GM19193 (cell line): Measurements from ENCODE around the gene MGAT4A.

Source experiments
- POLR2A ChIP-seq: IDR thresholded peaks from 4 replicates; pipeline ENCODE4 v1.6.1; 2011; ENCODE audit not compliant: insufficient read depth, insufficient read length; ENCODE audit errors: extremely low read depth

MGAT4A gene

DNA sequence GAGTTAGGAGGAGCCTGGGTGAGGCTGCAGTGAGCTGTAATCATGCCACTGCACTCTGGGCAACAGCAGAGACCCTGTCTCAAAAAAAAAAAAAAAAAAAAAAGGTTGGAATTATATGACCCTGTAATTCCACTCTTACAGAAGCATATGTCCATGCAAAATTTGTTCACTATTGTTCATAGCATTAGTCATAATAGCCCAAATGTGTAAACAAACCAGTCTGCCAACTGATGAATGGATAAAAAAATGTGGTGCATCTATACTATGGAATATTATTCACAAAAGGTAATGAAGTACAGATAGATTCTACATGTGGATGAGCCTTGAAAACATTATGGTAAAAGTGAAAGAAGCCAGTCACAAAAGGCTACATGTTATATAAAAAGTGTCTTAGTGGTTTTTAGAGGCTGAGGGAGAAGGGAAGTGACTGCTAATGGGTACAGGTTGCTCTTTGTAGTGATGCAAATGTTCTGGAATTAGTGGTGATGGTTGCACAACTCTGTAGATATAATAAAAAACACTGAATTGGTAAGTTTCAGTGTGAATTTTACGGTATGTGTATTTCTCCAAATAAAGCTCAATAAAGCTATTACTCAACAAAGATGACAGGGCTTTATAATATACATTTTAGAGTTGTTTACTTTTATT, 132.0 kb downstream of the MGAT4A start:
- no peak for TF ChIP-seq POLR2A

DNA sequence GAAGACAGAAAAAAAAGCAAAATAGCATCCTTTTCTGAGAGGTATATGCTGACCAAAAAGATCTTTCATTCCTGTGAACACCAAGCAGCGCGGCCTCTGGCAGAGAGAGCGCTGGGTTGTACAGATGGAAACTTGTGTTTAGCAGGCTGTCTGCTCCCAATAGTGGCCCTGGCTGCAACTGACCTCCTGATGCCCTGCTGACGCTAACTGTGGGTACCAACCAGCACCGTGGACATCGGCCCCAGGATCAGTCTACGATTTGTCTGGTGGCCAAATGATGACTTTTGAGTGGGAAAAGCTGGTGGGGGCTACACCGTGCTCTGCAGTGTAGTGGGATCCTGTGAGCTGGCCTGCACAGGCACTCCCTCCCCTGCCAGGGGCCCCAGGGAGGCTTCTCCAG, 138.4 kb downstream of the MGAT4A start:
- no peak for TF ChIP-seq POLR2A

DNA sequence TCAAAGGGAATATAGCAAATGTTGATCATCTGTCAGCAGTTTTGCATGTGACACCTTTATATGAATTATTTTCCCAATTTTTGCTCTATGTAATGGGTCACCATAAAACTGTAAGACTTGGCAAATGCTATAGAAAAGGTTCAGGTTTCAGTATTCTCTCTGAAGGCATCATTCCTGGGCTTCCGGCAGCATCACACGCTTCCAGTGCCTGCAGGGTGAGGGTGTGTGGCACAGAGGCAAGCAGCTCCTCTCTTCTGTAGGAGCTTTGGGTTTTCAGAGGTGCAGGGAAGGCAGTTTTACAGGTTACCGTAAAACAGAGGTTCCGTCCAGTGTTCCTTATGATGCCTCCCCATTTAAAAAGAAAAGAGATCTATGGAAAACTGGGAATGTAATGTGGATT, 141.4 kb downstream of the MGAT4A start:
- TF ChIP-seq POLR2A, result no peak

DNA sequence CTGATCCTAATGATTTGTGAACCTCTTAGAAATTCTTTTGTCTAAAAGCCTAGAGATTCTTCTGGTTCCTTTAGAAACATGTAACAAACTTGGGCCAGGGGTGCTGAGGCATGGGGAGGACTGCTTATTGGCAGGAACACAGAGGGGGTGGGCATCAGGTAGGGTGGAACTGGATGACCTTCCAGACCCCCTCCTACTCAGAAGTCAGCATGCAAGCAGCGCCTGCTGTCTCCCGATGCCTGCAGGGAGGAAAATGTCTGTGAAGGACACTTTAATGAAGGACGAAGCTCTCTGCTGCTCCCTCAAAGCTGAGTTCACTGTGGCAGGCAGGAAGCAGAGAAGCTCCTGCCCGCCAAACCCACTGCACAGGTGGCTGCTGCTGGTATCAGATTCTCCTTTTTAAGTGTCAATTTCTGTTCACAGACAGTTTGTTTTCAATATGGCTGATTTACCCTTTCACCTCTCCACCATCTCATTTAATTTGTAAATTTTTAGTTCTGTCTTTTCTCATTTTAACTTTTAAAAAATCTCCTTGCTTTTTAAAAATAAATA, 142.0 kb downstream of the MGAT4A start:
- no peak for TF ChIP-seq POLR2A

DNA sequence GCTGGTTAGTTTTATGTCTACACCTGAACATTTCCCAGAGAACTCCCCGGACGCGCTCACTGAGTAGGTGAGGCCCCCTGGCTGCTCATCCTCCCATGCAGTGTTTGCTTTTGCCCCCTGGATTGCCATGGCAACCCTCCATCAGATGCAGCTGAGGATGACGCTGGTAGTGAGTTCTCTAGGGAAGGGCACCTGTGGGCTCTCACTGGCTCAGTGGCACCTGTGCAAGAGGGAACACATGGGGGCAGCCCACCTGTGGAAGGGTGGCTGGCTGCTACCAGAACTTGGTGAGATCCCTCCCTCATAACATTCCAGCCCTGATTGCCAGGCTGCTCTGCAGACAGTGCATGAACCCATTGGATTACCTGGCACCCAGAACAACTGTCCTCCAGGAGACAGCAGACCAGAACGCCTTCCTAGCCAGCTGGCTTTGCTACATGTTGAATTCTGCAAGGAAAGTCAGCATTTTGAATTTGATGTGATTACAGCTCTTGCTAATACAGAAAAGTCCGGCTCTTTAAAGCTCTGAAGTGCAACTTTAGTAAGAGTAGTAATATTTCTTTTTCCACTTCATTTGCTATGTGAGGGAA, 144.3 kb downstream of the MGAT4A start:
- no peak for TF ChIP-seq POLR2A

DNA sequence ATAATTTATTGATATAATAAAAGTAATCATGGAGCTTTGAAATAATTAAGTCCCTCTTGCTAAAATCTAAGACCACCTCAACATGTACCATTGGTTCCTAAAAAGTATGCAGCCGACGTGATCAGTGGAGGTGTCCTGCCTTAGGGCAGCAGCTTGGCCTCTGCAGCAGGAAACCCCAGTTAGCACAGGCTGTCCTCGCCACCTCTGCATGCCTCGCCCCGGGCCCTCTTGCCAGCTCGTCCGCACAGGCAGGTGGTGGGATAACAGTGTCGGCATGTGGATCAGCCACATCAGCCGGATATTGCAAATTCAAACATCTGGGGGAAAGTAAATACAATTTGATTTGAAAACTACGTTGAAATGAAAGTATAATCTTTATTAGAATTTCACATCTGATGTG, 145.5 kb downstream of the MGAT4A start:
- no peak for TF ChIP-seq POLR2A

DNA sequence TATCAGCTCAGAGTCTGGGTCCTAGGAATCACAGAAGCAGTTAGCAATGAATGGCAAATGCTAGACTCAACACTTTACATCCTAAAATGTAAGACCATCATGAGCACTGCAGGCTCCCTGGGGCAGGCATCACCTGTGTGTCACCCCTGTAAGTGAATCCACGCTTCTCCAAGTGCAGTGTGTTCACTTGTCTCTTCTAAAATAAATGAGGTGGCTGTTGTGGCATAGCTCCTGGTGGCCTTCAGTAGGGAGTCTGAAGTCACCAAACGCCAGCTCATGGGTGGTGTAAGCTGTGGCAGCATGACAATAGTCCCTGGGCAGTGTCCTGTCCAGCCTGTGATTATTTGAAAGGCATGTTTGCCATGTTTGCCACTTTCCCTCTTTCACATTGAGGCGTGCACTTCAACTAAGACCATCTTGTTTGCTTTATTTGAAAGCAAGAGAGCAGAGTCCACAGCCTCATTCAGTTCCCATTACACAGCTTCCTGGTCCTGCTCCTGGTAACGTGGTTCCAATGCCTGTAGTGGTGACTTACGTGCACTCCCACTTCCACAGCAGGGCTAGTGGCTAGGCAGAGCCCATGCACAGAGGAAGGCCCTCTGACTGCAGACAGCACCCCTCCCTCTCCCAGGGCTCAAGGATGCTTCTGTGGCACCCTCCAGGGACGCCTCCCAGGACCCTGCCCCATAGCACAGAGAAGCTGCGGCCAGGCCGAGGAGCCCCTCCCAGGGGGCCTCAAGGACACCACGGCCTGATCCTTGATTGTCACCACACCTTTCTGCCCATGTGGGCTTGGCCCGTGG, 146.9 kb downstream of the MGAT4A start:
- TF ChIP-seq POLR2A, result no peak

DNA sequence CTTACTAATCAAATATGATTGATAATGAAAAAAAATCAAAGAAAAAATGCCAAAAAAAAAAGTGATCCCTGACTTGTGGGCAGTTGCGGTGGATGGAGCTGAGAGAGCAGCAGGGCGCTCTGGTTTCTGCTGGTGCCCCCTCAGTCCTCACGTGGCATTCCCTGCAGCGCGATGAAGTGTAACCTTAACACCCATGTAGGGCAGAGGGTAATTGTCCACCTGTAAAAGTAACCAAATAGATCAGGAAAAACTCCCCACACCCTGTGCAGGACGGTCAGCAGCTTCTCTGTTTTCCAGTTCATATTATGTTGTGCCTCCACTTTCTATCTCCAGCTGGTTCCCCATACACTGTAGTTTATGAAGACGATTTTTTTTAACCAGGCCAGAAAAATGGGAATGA, 147.7 kb downstream of the MGAT4A start:
- no peak for TF ChIP-seq POLR2A

DNA sequence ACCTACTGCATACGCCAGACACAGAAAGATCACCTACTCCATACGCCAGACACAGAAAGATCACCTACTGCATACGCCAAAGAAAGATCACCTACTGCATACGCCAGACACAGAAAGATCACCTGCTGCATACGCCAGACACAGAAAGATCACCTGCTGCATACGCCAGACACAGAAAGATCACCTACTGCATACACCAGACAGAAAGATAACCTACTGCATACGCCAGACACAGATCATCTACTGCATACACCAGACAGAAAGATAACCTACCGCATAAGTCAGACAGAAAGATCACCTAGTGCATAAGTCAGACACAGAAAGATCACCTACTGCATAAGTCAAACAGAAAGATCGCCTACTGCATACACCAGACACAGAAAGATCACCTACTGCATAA, 148.4 kb downstream of the MGAT4A start:
- TF ChIP-seq POLR2A, result no peak

DNA sequence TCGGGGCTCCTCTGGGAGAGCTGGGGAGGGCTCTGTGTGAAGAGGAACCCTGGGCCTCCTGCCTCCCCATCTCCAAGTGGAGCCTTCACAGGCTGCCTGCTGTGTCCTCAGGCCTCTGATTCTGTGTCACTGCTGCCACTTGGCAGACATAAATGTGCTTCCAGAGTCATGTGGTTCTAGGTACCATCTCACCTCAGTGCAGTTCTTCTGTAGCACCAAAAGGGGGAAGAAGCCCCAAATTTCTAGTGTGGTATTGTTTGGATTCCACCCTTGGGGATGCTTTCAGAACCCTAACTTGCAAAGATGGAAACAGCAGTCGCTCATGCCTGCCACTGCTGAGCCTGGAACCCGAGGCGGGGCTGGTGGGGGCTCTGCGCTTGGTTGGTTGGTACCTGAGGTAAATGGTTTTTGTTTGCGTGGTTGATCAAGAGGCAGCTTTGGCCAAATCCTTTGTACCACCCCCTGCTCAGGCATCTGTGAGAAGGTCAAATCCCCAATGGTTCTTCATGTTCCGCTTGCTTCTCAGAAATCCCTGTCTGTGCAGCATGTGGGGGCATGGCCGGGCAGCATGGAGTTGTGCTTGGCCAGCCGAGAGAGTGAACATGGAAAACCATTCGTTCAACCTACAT, 150.2 kb downstream of the MGAT4A start:
- no peak for TF ChIP-seq POLR2A

DNA sequence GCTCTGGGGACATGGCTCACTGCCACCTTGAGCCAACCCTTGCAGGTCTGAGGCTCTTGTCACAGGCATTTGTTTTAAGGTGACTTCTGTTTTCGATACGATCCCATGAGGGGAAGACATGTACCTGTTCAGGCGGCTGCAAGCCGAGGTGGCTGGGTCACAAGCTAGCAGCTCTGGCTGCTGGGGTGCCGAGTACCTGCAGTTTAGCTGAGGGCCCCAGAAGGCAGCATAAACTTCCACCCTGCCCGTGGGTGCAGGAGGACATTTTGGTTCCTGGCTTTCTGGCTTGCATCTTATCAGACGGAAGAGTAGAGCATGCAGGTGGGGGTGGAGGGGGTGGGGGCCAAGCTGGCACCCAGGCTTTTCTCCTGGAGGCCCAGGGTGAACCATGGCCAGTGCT, 151.0 kb downstream of the MGAT4A start:
- TF ChIP-seq POLR2A, result no peak

DNA sequence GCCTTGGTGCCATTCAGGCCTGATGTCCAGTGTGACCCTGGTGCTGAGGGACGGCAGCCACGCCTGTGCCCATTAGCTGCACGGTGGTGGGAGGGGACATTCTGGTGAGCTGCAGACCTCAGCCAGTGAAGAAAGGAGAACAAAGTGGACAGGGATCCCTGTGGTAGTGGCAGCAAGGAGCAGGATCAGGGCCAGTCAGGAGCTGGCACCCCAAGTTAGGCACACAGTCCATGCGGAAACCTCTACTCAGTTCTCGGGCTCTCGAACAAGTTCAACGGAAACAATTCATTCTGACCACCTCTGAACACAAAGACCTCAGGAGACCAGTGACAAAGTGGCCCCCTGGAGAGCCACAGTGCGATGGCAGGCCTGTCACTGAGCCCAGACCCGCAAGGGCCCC, 152.7 kb downstream of the MGAT4A start:
- TF ChIP-seq POLR2A, result no peak

DNA sequence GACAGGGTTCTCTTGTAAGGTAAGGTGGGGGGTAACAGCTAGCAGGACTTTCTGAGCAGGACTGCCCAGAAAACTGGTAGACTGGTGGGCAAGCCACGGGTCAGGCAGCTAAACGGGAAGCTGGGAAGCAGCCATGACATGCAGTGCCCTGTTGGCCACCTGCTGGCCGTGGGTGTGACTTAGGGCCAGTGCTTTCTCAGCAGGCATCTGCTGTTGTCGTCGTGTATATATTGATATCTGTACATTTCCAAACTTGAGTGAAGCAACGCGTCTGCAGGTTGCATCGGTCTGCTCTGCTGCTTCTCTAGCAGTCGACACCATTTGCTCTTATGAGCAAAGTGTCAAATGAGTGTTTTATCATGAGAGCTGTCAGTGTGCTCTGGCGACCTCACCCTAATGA, 153.6 kb downstream of the MGAT4A start:
- TF ChIP-seq POLR2A, result no peak

DNA sequence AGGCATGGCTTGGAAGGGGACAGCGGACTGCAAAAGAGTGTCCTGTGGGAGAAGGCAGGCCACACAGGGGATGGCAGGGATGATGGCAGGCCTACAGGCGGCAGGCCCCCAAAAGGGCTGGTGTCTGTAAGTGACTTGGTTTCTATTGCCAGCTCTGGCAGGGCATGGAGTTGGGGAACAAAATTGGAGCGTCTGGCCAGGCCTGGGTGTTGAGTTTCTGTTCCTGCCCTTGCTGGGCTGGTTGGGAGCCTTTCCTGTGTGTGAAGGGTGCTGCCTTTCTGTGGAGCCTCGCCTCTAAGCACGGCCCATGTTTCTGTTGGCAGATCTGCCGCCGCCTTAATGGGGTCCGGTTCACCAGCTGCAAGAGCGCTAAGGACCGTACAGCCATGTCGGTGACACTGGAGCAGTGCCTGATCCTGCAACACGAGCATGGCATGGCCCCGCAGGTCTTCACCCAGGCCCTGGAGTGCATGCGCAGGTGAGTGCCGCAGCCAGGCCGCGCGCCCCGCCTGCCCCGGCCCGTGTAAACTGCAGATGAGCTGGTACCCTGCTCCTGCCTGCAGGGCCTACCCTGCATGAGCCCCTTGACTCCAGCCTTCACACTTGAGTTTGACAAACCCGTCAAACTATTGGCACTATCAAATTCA, 154.1 kb downstream of the MGAT4A start:
- no peak for TF ChIP-seq POLR2A

DNA sequence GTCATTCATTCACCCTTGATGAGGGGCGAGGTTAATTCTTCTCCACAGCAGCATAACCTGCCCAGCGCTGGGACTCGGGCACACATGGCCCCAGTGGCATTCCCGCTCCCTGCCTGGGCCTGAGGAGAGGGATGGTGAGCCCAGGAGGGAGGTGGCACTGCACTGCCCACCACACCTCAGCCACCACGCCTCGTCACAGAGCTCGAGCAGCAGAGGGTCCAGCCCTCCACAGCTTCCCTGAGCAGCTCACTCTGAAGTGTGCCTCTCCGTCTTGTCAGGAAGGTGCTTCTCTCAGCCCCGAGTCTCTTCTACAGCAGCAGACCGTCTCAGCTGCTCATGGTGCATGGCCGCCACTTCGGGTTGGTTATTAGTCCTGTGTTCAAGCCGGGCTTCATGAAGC, 157.5 kb downstream of the MGAT4A start:
- no peak for TF ChIP-seq POLR2A
